IMR-90 (cell line): ENCODE measurements around the gene LAMC3. TPM values are rescaled to one million over a fixed set of nuclear protein-coding genes. Genes with fewer than 3 reads are reported as not detected.

Experiments used
- ATAC-seq: fragments of 200-7000 bp; cut with Tn5 transposase; 2 replicates; pipeline ENCODE4 v1.9.1; 2020; ENCODE audit warnings: low read depth, mild to moderate bottlenecking, moderate library complexity
- BruUV-seq: library from RNA; stranded (reverse); fragments of 400-500 nt; replicated peaks from 2 replicates; lab custom pipeline; 2021; lab: Mats Ljungman, UMichigan
- CTCF ChIA-PET: fragments of 300-600 bp; formaldehyde crosslinking; extraction: SDS; loops from one replicate; lab custom pipeline; 2021; ENCODE audit warnings: antibody characterized with exemption; lab: Yijun Ruan, JAX
- POLR2A ChIA-PET: fragments of 300-600 bp; sonication (Branson Sonifier 250); formaldehyde crosslinking; loops from one replicate; lab custom pipeline; 2022; ENCODE audit warnings: antibody characterized with exemption; ENCODE audit not compliant: unreplicated experiment; lab: Charles Lee
- DNase-seq: peaks from one replicate; pipeline ENCODE4 v3.0.0; 2013
- H2AFZ ChIP-seq: replicated peaks from 2 replicates; pipeline ENCODE3; 2013; ENCODE audit warnings: low read length, mild to moderate bottlenecking; ENCODE audit not compliant: poor library complexity
- H2AK5ac ChIP-seq: 2 replicates; pipeline ENCODE4 v1.6.1; 2013; ENCODE audit warnings: low read depth, low read length, inconsistent platforms
- H2AK9ac ChIP-seq: replicated peaks from 2 replicates; pipeline ENCODE3; 2013; ENCODE audit warnings: mild to moderate bottlenecking, low read depth, low read length, moderate library complexity; ENCODE audit not compliant: poor library complexity
- H2BK120ac ChIP-seq: 2 replicates; pipeline ENCODE4 v1.6.1; 2013; ENCODE audit warnings: low read depth, low read length, inconsistent platforms
- H2BK15ac ChIP-seq: 3 replicates; pipeline ENCODE4 v1.6.1; 2013; ENCODE audit warnings: low read depth, low read length, inconsistent platforms
- H2BK20ac ChIP-seq: 2 replicates; pipeline ENCODE4 v1.6.1; 2013; ENCODE audit warnings: low read depth, mild to moderate bottlenecking, inconsistent platforms, low read length, moderate library complexity
- H2BK5ac ChIP-seq: 2 replicates; pipeline ENCODE4 v1.6.1; 2013; ENCODE audit warnings: mild to moderate bottlenecking, low read depth, low read length, inconsistent platforms; ENCODE audit not compliant: poor library complexity, severe bottlenecking
- H3K14ac ChIP-seq: replicated peaks from 2 replicates; pipeline ENCODE4 v1.6.1; 2013; ENCODE audit warnings: low read depth, low read length, inconsistent platforms
- H3K18ac ChIP-seq: 2 replicates; pipeline ENCODE4 v1.6.1; 2013; ENCODE audit warnings: low read depth, low read length, control low read depth
- H3K23ac ChIP-seq: 2 replicates; pipeline ENCODE4 v1.6.1; 2013; ENCODE audit warnings: low read depth, low read length, inconsistent platforms
- H3K27ac ChIP-seq: 2 replicates; pipeline ENCODE4 v1.5.1; 2013; ENCODE audit warnings: mild to moderate bottlenecking, control low read depth, low read length; ENCODE audit not compliant: insufficient read depth
- H3K27me3 ChIP-seq: 2 replicates; pipeline ENCODE4 v1.6.1; 2013; ENCODE audit warnings: low read length; ENCODE audit not compliant: control insufficient read depth, insufficient read depth
- H3K36me3 ChIP-seq: 2 replicates; pipeline ENCODE4 v1.6.1; 2013; ENCODE audit warnings: low read length, mixed read lengths; ENCODE audit not compliant: control insufficient read depth, insufficient read depth
- H3K4ac ChIP-seq: 2 replicates; pipeline ENCODE4 v1.6.1; 2013; ENCODE audit warnings: low read depth, low read length, inconsistent platforms
- H3K4me1 ChIP-seq: 2 replicates; pipeline ENCODE4 v1.6.1; 2013; ENCODE audit warnings: low read length, mixed read lengths; ENCODE audit not compliant: control insufficient read depth, insufficient read depth
- H3K4me2 ChIP-seq: 2 replicates; pipeline ENCODE4 v1.6.1; 2013; ENCODE audit warnings: low read depth, mild to moderate bottlenecking, control low read depth, low read length, moderate library complexity
- H3K4me3 ChIP-seq: 2 replicates; pipeline ENCODE4 v1.5.1; 2013; ENCODE audit warnings: low read depth, mild to moderate bottlenecking, control low read depth, low read length, moderate library complexity; ENCODE audit not compliant: insufficient read depth
- H3K56ac ChIP-seq: 2 replicates; pipeline ENCODE4 v1.6.1; 2013; ENCODE audit warnings: low read length, inconsistent platforms; ENCODE audit not compliant: insufficient read depth; ENCODE audit errors: extremely low read depth
- H3K79me1 ChIP-seq, 2 experiments: 2 replicates each; pipeline ENCODE4 v1.6.1; 2013; ENCODE audit warnings: low read length in 2 of 2, inconsistent platforms in 1 of 2, low read depth in 1 of 2
- H3K9ac ChIP-seq: 2 replicates; pipeline ENCODE4 v1.6.1; 2013; ENCODE audit warnings: low read depth, low read length, control low read depth
- H3K9me1 ChIP-seq: 2 replicates; pipeline ENCODE4 v1.6.1; 2013; ENCODE audit warnings: low read length, inconsistent platforms; ENCODE audit not compliant: insufficient read depth
- H3K9me3 ChIP-seq: 2 replicates; pipeline ENCODE4 v1.6.1; 2013; ENCODE audit warnings: low read length; ENCODE audit not compliant: control insufficient read depth, insufficient read depth
- H4K20me1 ChIP-seq: 2 replicates; pipeline ENCODE4 v1.6.1; 2013; ENCODE audit warnings: low read length, inconsistent platforms; ENCODE audit not compliant: insufficient read depth
- H4K5ac ChIP-seq: 2 replicates; pipeline ENCODE4 v1.6.1; 2013; ENCODE audit warnings: mild to moderate bottlenecking, low read depth, low read length, control low read depth
- H4K8ac ChIP-seq, 2 experiments: 2 replicates each; pipeline ENCODE4 v1.6.1; 2013; ENCODE audit warnings: low read depth in 2 of 2, low read length in 2 of 2, control low read depth in 1 of 2, inconsistent platforms in 1 of 2
- H4K91ac ChIP-seq: 2 replicates; pipeline ENCODE4 v1.6.1; 2013; ENCODE audit warnings: low read depth, low read length, inconsistent platforms; ENCODE audit not compliant: insufficient read depth
- BHLHE40 ChIP-seq: fragments of 150-350 bp; IDR thresholded peaks from 2 replicates; pipeline ENCODE4 v1.6.1; 2016; ENCODE audit warnings: mild to moderate bottlenecking, low read depth, low read length
- CEBPB ChIP-seq: IDR thresholded peaks from 2 replicates; pipeline ENCODE4 v1.6.1; 2012; ENCODE audit warnings: low read depth, low read length, improper control_type of control experiment
- CHD1 ChIP-seq: IDR thresholded peaks from 2 replicates; pipeline ENCODE4 v1.6.1; 2012; ENCODE audit warnings: low read depth, low read length, improper control_type of control experiment
- FOS ChIP-seq: fragments of 150-350 bp; IDR thresholded peaks from 2 replicates; pipeline ENCODE4 v1.6.1; 2016; ENCODE audit warnings: low read depth, low read length
- MAFK ChIP-seq: IDR thresholded peaks from 2 replicates; pipeline ENCODE4 v1.6.1; 2012; ENCODE audit warnings: low read depth, low read length, improper control_type of control experiment
- MAZ ChIP-seq: IDR thresholded peaks from 2 replicates; pipeline ENCODE4 v1.6.1; 2012; ENCODE audit warnings: low read depth, mild to moderate bottlenecking, low read length, improper control_type of control experiment, moderate library complexity, borderline replicate concordance
- MXI1 ChIP-seq: IDR thresholded peaks from 2 replicates; pipeline ENCODE4 v1.6.1; 2012; ENCODE audit warnings: low read depth, mild to moderate bottlenecking, low read length, moderate library complexity, borderline replicate concordance
- NFE2L2 ChIP-seq: fragments of 150-350 bp; IDR thresholded peaks from 2 replicates; pipeline ENCODE4 v1.6.1; 2016; ENCODE audit warnings: low read depth, mild to moderate bottlenecking, low read length
- POLR2A ChIP-seq: IDR thresholded peaks from 2 replicates; pipeline ENCODE4 v1.6.1; 2012; ENCODE audit warnings: mild to moderate bottlenecking, low read depth, low read length
- RAD21 ChIP-seq: IDR thresholded peaks from 2 replicates; pipeline ENCODE4 v1.6.1; 2012; ENCODE audit warnings: low read length, improper control_type of control experiment
- RCOR1 ChIP-seq: IDR thresholded peaks from 2 replicates; pipeline ENCODE4 v1.6.1; 2012; ENCODE audit warnings: mild to moderate bottlenecking, low read length, improper control_type of control experiment; ENCODE audit not compliant: insufficient replicate concordance
- RFX5 ChIP-seq: IDR thresholded peaks from 2 replicates; pipeline ENCODE4 v1.8.0; 2012; ENCODE audit warnings: low read depth, mild to moderate bottlenecking, low read length, moderate library complexity
- SMC3 ChIP-seq: fragments of 150-350 bp; IDR thresholded peaks from 2 replicates; pipeline ENCODE4 v1.6.1; 2016; ENCODE audit warnings: low read depth, mild to moderate bottlenecking, antibody characterized with exemption, low read length, moderate library complexity
- WGBS, 2 experiments: methylation state at CpG; one replicate each; pipeline versions ENCODE4 v1.1.5 to v1.1.7; 2013; ENCODE audit warnings: missing lambda C conversion rate in 2 of 2; ENCODE audit not compliant: insufficient read length in 1 of 2; ENCODE audit errors: extremely low coverage in 2 of 2; 5-methylcytosine and 5-hydroxymethylcytosine counted together
- dilution Hi-C: fragments of 300-500 bp; cut with HindIII; formaldehyde crosslinking; loops from one replicate; pipeline ENCODE4 v1.14.3; 2018; ENCODE audit warnings: low sequenced_read_pairs; ENCODE audit not compliant: unreplicated experiment
- in situ Hi-C: fragments of 300-500 bp; cut with MboI; formaldehyde crosslinking; loops from 3 replicates; pipeline ENCODE4 v1.14.3; 2019; ENCODE audit warnings: low sequenced_read_pairs, inconsistent platforms, mixed read lengths
- intact Hi-C: fragments of 100-400 bp; cut with micrococcal nuclease; formaldehyde crosslinking; loops from 2 replicates; pipeline ENCODE4 v1.10.0; 2022
- polyA plus RNA-seq, 3 experiments: library from polyadenylated mRNA; depleted of rRNA; stranded (reverse); fragments of >200 nt; gene quantifications; 2 replicates each; pipeline ENCODE4 v1.2.3, GENCODE V29; 2012; ENCODE audit warnings: low replicate concordance in 1 of 3
- total RNA-seq: library from RNA; depleted of rRNA; stranded (reverse); fragments of >200 nt; gene quantifications from 2 replicates; pipeline ENCODE4 v1.2.3, GENCODE V29; 2012
- TF ChIP-seq, protein P1 (sequence below): conservative IDR thresholded peaks from 2 replicates; pipeline ENCODE4 v1.5.1; 2012; ENCODE audit warnings: mild to moderate bottlenecking, low read depth, low read length, improper control_type of control experiment
- TF ChIP-seq, protein P2 (sequence below): fragments of 150-350 bp; IDR thresholded peaks from 2 replicates; pipeline ENCODE4 v1.6.1; 2016; ENCODE audit warnings: low read depth, mild to moderate bottlenecking, low read length, moderate library complexity, borderline replicate concordance

Gene LAMC3
- total and polyA plus RNA-seq, 2 of the 4 experiments (the other 2 are of a cell fraction) = not detected

DNA sequence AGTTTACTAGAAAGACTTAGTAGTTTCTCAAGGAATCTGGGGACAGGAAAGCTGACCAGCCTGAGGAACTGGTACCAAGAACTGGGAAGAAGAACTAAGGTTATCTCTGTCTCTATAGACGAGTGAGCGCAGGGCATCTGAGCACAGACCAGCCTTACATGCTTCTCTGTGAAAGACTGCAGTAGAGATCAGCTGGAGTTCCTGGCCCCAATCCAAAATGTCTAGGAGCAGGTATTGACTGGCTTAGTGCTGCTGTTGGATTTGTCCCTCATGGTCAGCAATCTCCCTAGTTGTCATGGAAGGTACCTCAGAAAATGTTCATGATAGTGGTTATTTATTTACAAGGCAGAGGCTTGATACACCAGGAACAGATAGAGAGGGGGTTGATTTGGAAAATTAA, 129.7 kb downstream of the LAMC3 start:
- H4K8ac ChIP-seq = no peak overlapping the region
- no peak overlapping the region for H2AFZ ChIP-seq
- H3K36me3 ChIP-seq = peaks cover 54% of the 10 kb centered on the region
- no peak overlapping the region for H2AK5ac ChIP-seq
- no peak overlapping the region for H3K27ac ChIP-seq
- no peak overlapping the region for H2BK5ac ChIP-seq
- ATAC-seq = no peak
- H3K9me1 ChIP-seq = no peaks in the 10 kb centered on the region
- dilution Hi-C loops (no loop called here), in situ Hi-C loops (loop anchor here (10.0 to 25.0 kb wide), 2 partner anchors 326 to 1199 kb away; no protein-coding TSS in a partner anchor), intact Hi-C loops (no loop called here)
- WGBS, 2 experiments = 100% methylated on average over 2 of the region's 2 CpGs; no CpG with 5 or more reads in 1 of the 2 experiments
- no peak overlapping the region for H4K91ac ChIP-seq
- no peak overlapping the region for H3K9ac ChIP-seq
- no peak overlapping the region for H3K4ac ChIP-seq
- no peak overlapping the region for H3K4me3 ChIP-seq
- H3K4me2 ChIP-seq = no peak overlapping the region
- H2AK9ac ChIP-seq = no peak overlapping the region
- no peak overlapping the region for H2BK20ac ChIP-seq
- no peak overlapping the region for H3K18ac ChIP-seq
- H4K20me1 ChIP-seq = no peaks in the 10 kb centered on the region
- peaks cover 0 to 2% of the 10 kb centered on the region in 2 experiments; a peak in 1 of 4 replicates for H3K79me1 ChIP-seq
- ChIA-PET POLR2A (no interaction called here), CTCF (no interaction called here)
- H3K9me3 ChIP-seq = no peaks in the 10 kb centered on the region
- no peaks in the 10 kb centered on the region for H3K27me3 ChIP-seq
- DNase-seq = no peak
- no peaks in the 10 kb centered on the region for H3K4me1 ChIP-seq
- H2BK15ac ChIP-seq = no peak overlapping the region
- no peak overlapping the region for H4K5ac ChIP-seq
- no peak overlapping the region for H3K23ac ChIP-seq
- TF ChIP-seq, protein P1, sequence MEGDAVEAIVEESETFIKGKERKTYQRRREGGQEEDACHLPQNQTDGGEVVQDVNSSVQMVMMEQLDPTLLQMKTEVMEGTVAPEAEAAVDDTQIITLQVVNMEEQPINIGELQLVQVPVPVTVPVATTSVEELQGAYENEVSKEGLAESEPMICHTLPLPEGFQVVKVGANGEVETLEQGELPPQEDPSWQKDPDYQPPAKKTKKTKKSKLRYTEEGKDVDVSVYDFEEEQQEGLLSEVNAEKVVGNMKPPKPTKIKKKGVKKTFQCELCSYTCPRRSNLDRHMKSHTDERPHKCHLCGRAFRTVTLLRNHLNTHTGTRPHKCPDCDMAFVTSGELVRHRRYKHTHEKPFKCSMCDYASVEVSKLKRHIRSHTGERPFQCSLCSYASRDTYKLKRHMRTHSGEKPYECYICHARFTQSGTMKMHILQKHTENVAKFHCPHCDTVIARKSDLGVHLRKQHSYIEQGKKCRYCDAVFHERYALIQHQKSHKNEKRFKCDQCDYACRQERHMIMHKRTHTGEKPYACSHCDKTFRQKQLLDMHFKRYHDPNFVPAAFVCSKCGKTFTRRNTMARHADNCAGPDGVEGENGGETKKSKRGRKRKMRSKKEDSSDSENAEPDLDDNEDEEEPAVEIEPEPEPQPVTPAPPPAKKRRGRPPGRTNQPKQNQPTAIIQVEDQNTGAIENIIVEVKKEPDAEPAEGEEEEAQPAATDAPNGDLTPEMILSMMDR = no peak
- TF ChIP-seq FOS (no peak), POLR2A (no peak), NFE2L2 (no peak), MXI1 (no peak), MAZ (no peak), MAFK (no peak), RAD21 (no peak), CEBPB (no peak), RCOR1 (no peak), CHD1 (no peak), BHLHE40 (no peak), RFX5 (no peak), SMC3 (no peak)
- TF ChIP-seq, protein P2, sequence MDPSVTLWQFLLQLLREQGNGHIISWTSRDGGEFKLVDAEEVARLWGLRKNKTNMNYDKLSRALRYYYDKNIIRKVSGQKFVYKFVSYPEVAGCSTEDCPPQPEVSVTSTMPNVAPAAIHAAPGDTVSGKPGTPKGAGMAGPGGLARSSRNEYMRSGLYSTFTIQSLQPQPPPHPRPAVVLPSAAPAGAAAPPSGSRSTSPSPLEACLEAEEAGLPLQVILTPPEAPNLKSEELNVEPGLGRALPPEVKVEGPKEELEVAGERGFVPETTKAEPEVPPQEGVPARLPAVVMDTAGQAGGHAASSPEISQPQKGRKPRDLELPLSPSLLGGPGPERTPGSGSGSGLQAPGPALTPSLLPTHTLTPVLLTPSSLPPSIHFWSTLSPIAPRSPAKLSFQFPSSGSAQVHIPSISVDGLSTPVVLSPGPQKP = no peak
- no peak overlapping the region for H3K14ac ChIP-seq
- no peak overlapping the region for H2BK120ac ChIP-seq
- no peak overlapping the region for H3K56ac ChIP-seq
- no TSS peak for BruUV-seq
